Stimulated activated CD4-positive, alpha-beta T cell treated with anti-CD3 and anti-CD28 coated beads, TNF-alpha, amount 100 ng/mL, for 48 hours (primary cell): ENCODE measurements around the gene YOD1.

Experiments
- DNase-seq, 3 donors: peaks; one replicate each; pipeline ENCODE4 v3.0.0-alpha.2; 2020; ENCODE audit warnings: low read depth in 3 of 3

YOD1 gene

DNA sequence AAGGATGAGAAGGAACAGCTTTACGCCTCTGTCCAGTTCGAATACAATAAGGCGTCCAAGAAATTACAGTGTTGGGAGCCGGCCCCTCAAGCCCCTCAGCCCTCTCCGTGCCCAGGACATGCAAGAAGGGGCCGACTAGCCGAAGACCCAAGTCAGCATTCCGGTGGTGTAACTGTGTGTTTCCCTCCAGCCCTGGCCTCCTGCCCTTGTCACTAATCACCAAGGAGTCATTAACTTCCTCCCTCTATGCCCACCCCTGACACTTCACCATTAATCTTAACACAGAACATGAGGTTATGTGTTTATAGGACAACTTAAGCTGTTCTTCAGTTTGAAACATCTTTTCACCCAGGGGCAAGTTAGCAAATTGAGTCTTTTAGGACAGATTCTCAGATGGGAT, 21.2 kb upstream of the YOD1 start:
- DNase-seq: no peak

DNA sequence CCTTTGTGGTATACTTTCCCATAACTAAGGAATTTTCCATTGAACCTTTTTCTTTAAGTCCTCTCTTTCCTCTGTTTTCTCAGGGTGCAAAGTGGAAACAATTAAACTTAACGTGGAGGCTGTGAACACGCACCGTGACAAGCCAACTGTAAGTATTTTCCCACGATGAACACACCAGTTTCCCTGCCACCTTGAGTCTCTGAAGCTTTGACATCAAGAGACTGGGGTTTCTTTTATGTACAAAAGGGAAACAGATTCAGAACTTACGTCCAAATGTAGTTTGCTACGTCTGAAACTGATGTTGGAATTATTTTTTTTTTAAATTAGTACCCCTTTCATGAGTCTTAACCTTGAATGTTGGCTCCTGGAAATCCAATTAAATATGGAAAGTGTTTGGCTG, 20.4 kb upstream of the YOD1 start:
- no peak for DNase-seq

DNA sequence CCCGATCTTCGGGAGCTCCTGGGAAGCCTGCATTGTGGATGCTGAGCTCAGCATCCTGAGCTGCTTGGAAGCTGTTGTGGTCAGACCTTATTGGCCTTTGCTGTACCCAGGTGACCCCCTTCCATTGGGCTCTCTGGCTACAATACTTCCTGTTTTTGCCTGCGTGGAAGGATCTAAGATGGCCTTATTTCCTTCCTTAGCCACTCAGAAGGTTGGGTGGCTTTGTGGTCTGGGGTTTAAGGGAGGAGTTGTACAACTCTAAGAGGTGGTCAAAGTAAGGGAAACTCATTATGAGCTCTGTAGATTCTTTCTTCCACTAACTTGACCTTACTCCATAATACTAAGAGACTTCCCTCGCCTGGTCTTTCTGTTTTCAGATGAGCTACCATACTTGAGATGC, 19.8 kb upstream of the YOD1 start:
- DNase-seq: no peak

DNA sequence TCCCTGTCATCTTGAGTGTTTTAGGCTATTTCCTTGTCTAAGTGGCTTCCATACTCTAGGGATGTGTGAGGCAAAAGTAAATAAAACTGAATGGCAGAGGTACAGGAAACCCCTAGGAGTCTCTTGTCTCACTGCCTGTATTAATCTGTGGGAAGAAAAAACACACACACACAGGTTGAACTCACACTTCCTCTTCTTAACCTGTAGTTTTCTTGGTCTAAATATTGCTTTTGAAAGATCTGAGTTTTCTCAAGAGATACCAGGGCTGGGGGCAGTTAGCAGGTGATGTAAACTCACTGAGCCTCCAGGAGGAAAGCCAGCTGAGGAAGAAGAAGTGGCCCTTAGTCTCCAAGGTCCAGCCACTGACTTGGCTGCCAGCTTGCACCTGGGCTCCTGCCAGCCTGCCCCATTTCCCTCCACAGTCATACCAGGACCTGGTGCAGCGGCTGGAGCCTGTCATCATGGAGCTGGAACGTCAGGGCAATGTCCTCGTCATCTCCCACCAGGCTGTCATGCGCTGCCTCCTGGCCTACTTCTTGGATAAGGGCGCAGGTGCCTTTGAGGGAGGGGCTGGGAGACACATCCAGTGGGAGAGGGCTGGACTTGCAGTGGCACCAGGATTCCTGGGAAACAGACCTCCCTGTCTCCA, 19.0 kb upstream of the YOD1 start:
- DNase-seq: no peak

DNA sequence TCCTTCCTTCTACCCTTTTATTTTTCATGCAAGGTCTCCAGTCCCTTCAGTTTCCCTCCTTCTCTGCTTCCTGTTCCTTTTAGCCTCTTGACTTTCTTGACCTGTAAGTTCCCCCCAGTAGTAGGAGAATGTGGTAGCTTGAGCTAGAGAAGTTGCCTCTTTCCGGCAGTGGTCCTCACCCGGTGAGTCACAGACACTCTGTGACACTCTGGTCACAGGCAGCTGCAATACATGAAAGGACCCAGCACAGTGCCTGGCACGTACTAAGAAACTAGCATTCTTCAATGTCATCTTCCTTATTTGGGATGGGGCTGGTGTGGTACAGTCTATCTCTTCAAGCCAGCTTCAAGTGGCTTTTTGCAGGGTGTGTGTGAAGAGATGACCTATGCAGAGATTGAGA, 18.1 kb upstream of the YOD1 start:
- DNase-seq: no peak

DNA sequence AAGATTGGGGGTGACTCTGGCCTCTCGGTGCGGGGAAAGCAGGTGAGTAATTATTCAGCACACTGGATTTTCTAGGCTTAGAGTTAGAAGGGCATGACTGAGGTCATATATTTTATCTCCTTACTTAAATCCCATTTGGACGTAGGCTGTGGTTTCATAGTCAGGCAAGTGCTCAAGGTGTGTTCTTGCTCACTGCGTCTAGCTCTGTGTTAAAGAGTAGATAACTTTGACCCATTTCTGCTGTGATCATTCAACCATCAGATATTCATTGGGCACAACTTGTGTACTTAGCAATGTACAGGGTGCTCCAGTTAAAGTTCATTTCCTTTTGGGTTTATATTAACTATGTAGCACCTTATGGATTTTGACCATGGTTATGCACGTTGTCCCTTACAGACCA, 16.7 kb upstream of the YOD1 start:
- DNase-seq: no peak

DNA sequence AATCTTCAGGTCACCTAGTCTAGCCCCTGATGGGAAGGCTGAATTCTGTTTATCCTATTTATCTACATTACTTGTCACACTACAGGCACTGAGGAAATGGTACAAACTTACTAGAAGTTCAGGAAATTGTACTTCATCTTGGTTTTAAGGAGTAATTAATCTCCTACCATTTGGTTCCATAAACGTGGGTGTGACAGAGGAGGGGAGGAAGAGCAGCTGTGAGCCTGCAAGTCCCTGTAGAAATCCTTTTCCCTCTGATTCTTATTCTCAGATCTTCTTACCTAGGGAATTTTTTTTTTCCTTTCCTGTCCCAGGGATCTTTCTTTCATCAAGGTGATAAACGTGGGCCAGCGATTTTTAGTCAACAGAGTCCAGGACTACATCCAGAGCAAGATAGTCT, 16.2 kb upstream of the YOD1 start:
- no peak for DNase-seq

DNA sequence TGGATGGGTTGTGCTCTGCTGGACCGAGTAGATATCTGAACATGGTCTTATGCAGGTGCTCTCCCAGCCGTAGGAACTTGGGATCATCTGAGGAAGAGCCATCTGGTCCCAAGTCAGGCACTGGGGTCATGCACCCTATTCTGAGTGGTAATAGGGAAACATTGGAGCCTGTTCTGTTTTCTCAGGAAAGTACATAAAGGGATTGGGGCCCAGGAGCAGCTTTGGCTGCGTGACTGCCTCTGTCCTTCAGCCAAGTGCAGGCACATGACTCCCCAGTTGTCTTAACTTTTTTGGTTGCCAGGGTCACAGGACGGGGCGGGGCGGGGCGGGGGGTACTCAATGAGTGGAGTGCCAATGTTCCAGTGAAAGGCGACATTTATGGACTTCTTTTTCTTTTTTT, 13.6 kb upstream of the YOD1 start:
- no peak for DNase-seq

DNA sequence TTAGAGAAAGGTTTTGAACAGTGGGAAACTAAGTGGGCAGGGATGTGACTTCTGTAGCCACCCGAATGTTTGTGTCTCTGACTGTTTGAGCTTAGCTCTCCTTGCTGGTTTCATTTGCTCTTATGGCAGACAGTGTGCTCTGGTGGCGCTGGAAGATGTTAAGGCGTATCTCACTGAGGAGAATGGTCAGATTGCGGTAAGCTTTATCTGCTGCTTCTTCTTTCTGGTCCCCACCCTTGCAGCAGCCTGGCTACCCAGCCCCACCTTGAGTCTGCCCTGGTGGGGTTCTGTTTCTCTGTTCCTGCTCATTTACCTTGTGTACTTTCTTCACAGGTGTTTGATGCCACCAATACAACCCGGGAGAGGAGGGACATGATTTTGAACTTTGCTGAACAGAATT, 12.0 kb upstream of the YOD1 start:
- no peak for DNase-seq

DNA sequence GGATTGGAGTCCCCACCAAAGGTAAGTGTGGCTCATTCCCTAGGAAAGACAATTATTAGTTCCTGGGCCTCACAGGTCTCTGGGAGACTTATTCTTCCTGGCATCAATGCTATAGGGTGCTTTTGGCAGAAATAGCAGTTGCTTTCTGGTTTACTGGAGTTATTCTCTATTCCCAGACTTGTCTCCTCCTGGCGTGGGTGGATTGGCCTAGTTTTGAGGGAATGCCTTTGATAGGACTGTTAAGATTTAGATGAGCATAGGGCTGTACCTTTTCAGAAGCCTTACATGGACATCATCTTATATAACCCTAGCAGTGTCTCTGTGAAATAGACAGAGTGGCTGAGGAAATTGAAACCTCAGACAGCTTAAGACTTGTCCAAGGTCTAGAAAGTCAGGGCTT, 11.1 kb upstream of the YOD1 start:
- no peak for DNase-seq

DNA sequence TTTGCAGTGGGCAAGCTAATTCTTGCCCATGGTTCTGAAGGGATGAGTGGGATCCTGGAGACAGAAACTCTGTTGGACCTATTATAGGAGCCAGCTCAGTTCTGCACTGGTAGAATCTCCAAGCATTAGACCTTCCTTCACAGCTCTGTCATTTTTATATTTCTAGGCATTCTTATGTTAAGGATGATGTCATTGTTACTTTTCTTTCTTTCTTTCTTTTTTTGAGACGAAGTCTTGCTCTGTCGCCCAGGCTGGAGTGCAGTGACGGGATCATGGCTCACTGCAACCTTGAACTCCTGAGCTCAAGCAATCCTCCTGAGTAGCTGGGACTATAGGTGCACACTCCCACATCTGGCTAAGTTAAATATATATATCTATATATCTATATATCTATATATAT, 9.6 kb upstream of the YOD1 start:
- no peak for DNase-seq

DNA sequence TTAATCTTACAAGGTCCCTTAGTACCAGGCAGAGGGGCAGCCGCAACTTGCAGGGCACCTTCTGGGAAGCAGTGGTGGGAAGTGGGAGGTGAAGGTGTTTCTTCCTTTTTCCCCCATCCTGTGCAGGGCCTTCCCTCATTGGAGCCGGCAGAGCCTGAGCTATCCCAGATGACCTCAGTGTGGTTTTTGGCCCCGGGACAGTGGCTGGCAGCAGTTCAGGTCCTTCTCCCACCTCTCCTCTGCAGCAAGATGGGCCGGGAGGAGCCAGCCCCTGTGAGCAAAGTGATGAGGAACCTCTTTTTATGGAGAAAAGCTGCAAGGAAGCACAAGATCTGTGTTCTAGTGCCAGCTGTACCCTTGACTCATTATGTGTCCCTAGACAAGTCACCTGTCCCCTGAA, 8.9 kb upstream of the YOD1 start:
- no peak for DNase-seq

DNA sequence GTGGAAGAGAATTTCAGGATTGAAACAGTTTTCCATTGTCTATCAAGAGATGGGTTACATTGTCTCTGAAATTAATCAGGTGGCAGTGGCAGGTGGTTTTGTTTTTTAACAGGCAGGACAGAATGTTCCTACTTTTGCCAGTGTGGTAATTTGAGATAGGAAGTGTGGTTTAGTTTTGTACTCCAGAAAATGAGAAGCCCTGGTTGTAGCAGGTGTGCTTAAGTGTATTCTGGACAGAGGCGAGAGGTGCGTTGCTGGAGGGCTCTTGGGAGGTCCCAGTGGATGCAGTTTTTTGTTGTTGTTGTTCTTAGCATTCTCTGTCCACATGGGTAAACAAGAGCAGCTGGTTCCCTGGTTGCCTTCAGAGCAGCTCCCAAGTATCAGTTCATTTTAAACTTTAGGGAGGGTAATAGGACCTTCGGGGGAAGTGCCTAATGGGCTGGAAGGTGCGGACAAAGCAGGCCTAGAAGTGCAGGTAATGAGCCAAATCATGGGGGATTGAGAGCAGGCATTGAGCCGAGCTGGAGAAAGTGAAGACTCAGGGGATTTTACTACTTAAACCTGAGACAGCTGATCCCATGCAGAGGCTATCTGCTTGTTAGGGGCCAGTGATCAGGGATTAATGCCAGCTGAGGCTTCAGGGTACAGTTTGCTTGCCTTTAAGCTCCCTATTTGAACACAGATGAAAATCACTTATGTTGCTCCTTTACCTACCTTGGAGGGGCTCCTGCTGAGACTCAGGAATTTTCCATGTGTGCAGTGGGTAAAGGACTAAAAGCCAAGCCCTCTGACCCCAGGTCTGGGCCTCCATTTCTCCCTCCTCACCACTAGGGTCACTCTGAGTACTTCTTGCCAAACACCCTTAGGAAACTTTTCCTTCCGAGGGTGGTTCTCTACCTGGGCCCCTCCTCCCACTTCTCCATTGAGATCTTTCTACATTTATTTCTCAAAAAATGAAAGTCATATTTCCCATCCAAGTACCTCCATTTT, 8.2 kb upstream of the YOD1 start:
- no peak for DNase-seq

DNA sequence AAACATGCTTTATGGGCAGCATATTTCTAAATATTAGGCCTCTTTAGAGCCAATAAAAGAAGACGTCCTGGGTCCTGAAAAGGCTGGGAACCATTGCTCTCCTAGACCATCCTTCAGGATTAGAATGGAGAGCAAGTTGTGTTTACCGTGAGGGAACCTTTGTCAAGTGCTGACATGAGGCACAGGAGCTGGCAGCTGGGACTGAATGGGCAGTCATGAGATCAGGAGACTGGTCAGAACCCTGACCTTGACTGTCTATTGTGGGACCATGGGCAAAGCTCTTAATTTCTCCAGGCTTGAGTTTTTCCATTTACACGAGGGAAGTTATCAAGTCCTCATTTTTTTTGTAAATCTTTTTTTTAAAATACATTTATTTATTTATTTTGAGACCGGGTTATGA, 7.2 kb upstream of the YOD1 start:
- DNase-seq: no peak

DNA sequence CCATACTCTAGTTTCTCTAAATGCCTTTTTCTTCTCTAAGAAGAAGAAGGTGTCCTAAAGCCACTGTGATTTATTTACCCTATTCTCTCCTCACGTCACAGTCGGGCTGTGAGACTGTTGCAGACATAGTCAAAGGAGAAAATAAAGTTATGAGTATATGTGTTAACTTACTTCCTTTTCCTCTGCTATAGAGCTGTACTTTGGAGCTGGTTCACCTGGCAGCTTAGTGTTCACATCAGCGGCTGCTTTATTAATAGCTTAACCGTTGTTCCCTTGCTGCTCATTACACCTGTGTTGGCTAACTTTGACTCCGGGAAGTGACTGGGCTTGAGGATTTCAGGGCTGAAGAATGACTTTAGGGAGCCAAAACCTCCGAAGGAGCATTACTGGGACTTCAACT, 5.7 kb upstream of the YOD1 start:
- no peak for DNase-seq

DNA sequence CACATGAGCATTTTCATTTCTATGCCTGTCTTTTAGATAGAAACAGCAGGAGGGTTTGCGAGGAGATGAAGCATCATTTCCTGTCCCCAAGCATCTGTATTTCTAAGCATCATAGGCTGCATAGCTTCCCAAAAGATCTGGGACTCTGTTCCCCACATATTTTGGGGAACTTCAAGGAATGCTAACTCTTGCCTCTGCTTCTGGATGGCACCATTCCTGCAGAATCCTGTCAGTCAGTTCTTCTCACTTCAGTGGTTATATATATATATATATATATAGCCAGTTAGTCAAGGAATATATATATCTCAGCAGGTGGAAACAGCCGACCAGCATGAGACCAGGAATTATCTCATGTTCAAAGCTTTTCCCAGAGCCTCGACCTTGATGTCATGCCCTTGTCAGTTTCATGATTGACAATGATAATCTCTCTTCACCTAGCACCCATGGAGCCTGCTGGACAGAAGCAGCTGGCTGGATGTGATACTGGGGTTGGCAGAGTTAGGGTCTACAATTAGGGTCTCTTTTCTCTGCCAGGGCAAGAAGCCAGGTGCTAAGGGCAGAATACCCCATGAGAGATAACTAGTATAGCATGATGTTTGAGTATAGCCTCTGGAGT, 4.5 kb upstream of the YOD1 start:
- no peak for DNase-seq

DNA sequence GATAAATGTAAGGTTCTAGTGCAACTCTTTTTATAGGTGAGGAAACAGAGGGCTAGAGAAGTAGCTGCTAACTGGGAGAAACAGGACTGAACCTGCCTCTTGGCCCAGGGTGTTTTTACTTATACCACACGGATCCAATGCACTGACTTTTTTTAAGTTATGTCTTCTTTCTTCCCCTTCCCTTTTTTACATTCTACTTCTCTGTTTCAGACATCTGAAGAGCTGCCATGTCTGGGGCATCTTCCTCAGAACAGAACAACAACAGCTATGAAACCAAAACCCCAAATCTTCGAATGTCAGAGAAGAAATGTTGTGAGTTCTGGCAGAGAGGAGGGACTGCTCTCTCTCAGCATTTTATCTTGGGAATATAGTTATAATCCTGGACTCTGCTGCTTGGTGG, 3.5 kb upstream of the YOD1 start:
- no peak for DNase-seq

DNA sequence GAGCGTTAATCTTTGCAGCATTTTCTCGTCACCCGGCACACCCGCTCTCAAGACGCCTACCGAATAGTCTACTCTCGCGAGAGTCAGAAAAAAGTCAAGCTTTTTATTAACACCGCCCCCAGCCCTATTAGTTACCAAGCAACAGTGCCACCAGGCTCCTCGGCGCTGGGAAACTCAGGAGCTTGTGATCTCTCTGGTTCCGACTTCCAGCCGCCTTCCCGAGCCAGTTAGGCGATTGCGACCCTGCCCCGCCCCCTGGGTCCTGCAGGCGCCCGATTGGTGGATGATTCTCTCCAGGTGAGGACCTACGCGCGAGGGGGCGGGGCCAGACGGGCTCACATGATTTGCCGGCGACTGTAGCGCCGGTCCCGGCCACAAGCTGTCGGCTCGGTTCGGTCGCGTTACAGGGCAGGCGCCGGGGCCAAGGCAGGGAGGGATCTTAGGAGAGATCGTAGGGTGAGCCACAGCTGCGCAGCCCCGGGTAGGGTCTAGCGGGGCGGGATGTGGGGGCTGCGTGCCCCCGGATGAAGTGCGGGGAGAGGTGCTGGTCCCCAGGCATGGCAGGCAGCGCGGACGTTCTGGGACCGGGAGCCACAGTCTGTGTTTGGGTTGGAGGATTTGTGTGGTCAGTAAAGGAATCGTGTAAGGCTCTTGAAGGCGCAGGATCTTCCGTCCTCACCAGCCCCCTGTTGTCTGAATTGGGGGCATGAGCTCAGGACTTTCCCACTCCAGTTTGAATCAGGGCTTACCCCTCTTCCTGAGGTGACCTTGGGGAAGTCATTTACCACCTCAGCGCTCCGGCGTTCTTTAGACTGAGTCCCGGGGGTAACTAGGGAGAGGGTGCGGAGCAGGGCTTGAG, 2.1 kb upstream of the YOD1 start, which contains the start of gene PFKFB2:
Gene PFKFB2 (plus strand): TSS at position 365 of the 859 bp plus-strand sequence. CDS start 1,443 bp downstream, outside the sequence.
- peak; percentile 86 to 96 (median 89) for DNase-seq

DNA sequence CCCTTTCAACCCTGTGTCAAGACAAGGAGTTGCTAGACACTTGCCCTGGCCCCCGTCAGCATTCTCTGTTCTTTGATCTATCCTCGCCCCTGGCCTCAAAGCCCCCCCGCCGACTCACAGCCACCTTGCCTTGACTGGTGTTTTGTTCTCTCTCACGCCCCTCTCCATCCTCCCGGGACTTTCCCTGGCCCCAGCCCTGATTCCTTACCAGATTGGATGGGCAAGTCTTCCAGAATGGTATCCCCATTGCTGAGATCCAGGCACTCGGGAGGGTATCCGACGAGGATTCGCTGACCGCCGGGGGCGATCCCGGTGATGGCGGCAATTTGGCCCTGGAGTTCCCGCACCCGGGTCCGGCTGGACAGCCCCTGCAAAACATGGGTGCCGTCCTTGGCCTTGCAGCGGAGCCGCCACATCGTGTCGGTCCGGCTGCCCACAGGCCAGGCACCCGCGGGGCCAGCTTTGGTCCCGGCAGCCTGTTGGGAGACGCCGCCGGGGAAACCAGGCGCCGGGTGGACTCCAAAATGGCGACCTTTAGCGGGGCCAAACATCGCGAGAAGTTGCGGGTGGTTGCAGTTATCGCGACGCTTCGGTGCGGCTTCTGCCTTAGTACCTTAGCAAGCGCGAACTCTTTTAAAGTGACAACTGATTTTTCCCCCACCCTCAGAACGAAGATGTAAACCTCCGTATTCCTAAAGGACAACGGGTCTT, 373 bp downstream of the YOD1 start:
- peak; percentile 81 to 92 (median 82) for DNase-seq

DNA sequence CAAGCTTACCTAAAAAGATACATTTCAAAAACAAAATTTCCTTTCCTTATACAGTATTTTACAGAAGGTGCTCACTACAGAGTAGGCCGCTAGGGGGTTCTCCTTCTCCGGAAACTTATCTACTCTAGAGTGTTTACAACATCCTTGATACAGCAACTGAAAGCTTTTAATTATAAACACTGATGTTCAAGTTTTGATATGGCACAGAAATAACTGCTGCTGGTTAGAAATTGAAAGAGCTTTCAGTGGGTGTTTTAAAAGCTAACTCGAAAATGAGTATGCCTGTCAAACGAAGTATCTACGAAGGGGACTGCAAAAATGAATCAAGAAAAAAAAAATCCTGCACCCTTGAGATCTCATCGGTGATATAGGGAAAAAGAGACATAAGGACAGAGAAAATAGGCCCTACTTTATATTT, 1.0 kb downstream of the YOD1 start:
- peak in 2 of 3 donors; percentile 23 to 40 for DNase-seq

DNA sequence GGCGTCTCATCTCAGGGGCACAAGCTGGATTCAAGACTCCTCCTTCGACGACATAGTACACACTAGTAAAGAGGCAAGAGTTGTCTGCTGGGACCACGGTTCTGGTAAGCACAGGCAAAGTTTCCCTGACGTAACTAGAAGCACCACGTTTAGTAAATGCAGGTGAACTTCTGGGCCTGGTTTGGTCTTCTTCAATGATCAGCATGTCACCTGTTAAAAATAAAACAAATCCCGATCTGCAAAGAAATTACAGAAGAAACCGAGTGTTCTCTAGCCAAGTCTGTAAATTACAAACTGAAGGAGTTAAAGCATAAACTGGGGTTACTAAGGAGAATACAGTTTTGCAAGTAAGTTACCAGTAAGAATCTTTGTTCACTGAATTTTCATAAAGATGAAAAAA, 1.5 kb downstream of the YOD1 start:
- no peak for DNase-seq
